ENCODE measurements around the gene GADD45GIP1. TPM values are rescaled to one million over a fixed set of nuclear protein-coding genes. Genes with fewer than 3 reads are reported as not detected.

Gene GADD45GIP1
- total and polyA plus RNA-seq, 10 of the 15 experiments (the other 5 are each of a cell fraction or from before 2014, with no cell fraction given) = 5.1 to 136 (median 30.1) TPM

GRCh38 chr19:12937927-12938778 is 18.9 kb downstream of the GADD45GIP1 start, which contains the start of gene CALR (continued):
- TF ChIP-seq RELB (IDR thresholded peaks at IDR 0.05; ENCODE audit: low read depth) (0 out of 2 replicates have a peak, but pooled peaks have one; percentile 32), ZNF217 (IDR thresholded peaks at IDR 0.05) (no peak), FOS (IDR thresholded peaks at IDR 0.05; ENCODE audit: borderline replicate concordance, extremely low read depth, insufficient read length) (peak; percentile 90), MLLT1 (IDR thresholded peaks at IDR 0.05) (no peak), SREBF2 (IDR thresholded peaks at IDR 0.05; ENCODE audit: low read length) (0 out of 2 replicates have a peak, but pooled peaks have one; percentile 12), RUNX3 (IDR thresholded peaks at IDR 0.05; ENCODE audit: low read length) (peak; percentile 38; the same call in 1 of the 2 replicates), SIN3A (IDR thresholded peaks at IDR 0.05; ENCODE audit: low read depth, low read length) (peak; percentile 98), POLR2AphosphoS2 (IDR thresholded peaks at IDR 0.05; ENCODE audit: low read depth, low read length) (peak; percentile 99), SUPT20H (IDR thresholded peaks at IDR 0.05; ENCODE audit: borderline replicate concordance, control insufficient read depth, low read depth, low read length) (no peak), ZNF622 (IDR thresholded peaks at IDR 0.05) (peak; percentile 88)
